Panc1 (cell line): Measurements from ENCODE around the gene STX7. TPM values are rescaled to one million over a fixed set of nuclear protein-coding genes. Genes with fewer than 3 reads are reported as not detected.

ENCODE experiments used
- ATAC-seq: fragments of 200-7000 bp; cut with Tn5 transposase; 2 replicates; pipeline ENCODE4 v1.9.1; 2020; ENCODE audit warnings: mild to moderate bottlenecking, moderate library complexity
- BruUV-seq: library from RNA; stranded (reverse); fragments of 400-500 nt; replicated peaks from 2 replicates; lab custom pipeline; 2021; lab: Mats Ljungman, UMichigan
- CTCF ChIA-PET: fragments of 300-600 bp; sonication (Branson Sonifier 250); formaldehyde crosslinking; loops from one replicate; lab custom pipeline; 2022; ENCODE audit warnings: antibody characterized with exemption; lab: Charles Lee
- POLR2A ChIA-PET: fragments of 300-600 bp; sonication (Branson Sonifier 250); formaldehyde crosslinking; loops from one replicate; lab custom pipeline; 2022; ENCODE audit warnings: antibody characterized with exemption; lab: Charles Lee
- DNase-seq: peaks from one replicate; pipeline ENCODE4 v3.0.0-alpha.2; 2010; ENCODE audit warnings: low read depth, low spot score
- H3K27ac ChIP-seq: 2 replicates; pipeline ENCODE4 v1.5.1; 2011; ENCODE audit warnings: mild to moderate bottlenecking, low read length, inconsistent platforms
- H3K27me3 ChIP-seq: fragments of 200-500 bp; sonication (Bioruptor generic); 2 replicates; pipeline ENCODE4 v1.6.0; 2014; ENCODE audit warnings: low read length, inconsistent platforms; ENCODE audit not compliant: control insufficient read depth, insufficient read depth
- H3K36me3 ChIP-seq: fragments of 200-500 bp; sonication (Bioruptor generic); 2 replicates; pipeline ENCODE4 v1.5.1; 2014; ENCODE audit warnings: inconsistent platforms, mild to moderate bottlenecking, low read length, moderate library complexity; ENCODE audit not compliant: control insufficient read depth, insufficient read depth
- H3K4me1 ChIP-seq: 2 replicates; pipeline ENCODE4 v1.5.1; 2011; ENCODE audit warnings: inconsistent platforms, mild to moderate bottlenecking, low read length, moderate library complexity; ENCODE audit not compliant: control insufficient read depth, insufficient read depth
- H3K4me3 ChIP-seq, 2 experiments: 2 replicates each; pipeline ENCODE4 v1.5.1; 2011 to 2012; ENCODE audit warnings: low read depth in 2 of 2, low read length in 2 of 2, mild to moderate bottlenecking in 2 of 2, inconsistent platforms in 1 of 2, moderate library complexity in 1 of 2
- H3K9me3 ChIP-seq: fragments of 200-500 bp; sonication (Bioruptor generic); 2 replicates; pipeline ENCODE4 v1.5.1; 2014; ENCODE audit warnings: low read depth, mild to moderate bottlenecking, inconsistent platforms, low read length, moderate library complexity; ENCODE audit not compliant: control insufficient read depth, insufficient read depth
- POLR2AphosphoS5 ChIP-seq: IDR thresholded peaks from 2 replicates; pipeline ENCODE4 v1.6.1; 2012; ENCODE audit warnings: mild to moderate bottlenecking, low read depth, low read length, moderate library complexity
- SIN3A ChIP-seq: IDR thresholded peaks from 2 replicates; pipeline ENCODE4 v1.6.1; 2012; ENCODE audit warnings: low read depth, mild to moderate bottlenecking, low read length, moderate library complexity, borderline replicate concordance; ENCODE audit not compliant: insufficient read depth
- TCF7L2 ChIP-seq: IDR thresholded peaks from 2 replicates; pipeline ENCODE4 v1.6.1; 2011; ENCODE audit warnings: mild to moderate bottlenecking, low read depth, low read length, inconsistent platforms
- in situ Hi-C: cut with HindIII; loops from 2 replicates; pipeline ENCODE4 v1.10.0; 2016; ENCODE audit warnings: low sequenced_read_pairs, low pct_unique_long_range_greater_than_20kb
- intact Hi-C: fragments of 100-400 bp; cut with micrococcal nuclease; formaldehyde crosslinking; loops from one replicate; pipeline ENCODE4 v1.10.0; 2022; ENCODE audit not compliant: unreplicated experiment
- total RNA-seq: library from RNA; stranded (reverse); gene quantifications from one replicate; pipeline ENCODE4 v1.2.1, GENCODE V29; 2021; ENCODE audit not compliant: unreplicated experiment
- TF ChIP-seq, protein P1 (sequence below), 2 experiments: IDR thresholded peaks; 2 replicates each; pipeline ENCODE4 v1.6.1; 2011 to 2012; ENCODE audit warnings: low read depth in 2 of 2, control low read depth in 1 of 2, low read length in 1 of 2, mild to moderate bottlenecking in 1 of 2, moderate library complexity in 1 of 2; ENCODE audit not compliant: insufficient read depth in 1 of 2
- TF ChIP-seq, protein P2 (sequence below): fragments of 450-650 bp; IDR thresholded peaks from 2 replicates; pipeline ENCODE4 v1.5.1; 2017; ENCODE audit warnings: mild to moderate bottlenecking

Gene STX7
- total RNA-seq, 1 experiment from 2014 or later: 40.6 TPM

DNA sequence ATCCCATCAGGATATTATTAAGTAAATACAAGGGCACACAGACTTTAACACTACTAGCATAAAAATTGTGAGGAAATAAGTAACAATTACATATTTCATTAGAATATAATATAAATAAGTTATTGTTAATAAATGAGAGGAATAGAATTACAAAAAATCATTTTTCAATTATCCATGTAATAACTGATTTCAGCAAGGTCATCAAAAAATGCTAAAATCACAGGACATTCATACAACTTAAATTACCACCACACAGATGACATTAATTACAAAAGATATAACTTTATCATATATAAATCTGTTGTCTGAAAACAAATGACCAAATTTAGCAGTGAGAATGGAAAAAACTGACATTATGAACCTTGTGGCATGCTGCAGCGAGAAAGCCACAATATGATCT lies 37.0 kb downstream of the STX7 start:
- DNase-seq (no peak), ATAC-seq (no peak)
- CTCF ChIA-PET: no interaction called here
- Histone ChIP-seq H3K27ac (no peak overlapping the region), H3K9me3 (no peaks in the 10 kb centered on the region), H3K27me3 (no peaks in the 10 kb centered on the region), H3K4me1 (no peaks in the 10 kb centered on the region), H3K4me3 (no peak overlapping the region), H3K36me3 (no peaks in the 10 kb centered on the region; the same call in 1 of the 2 replicates)
- intact Hi-C loops: no loop called here
- TF ChIP-seq, protein P1, sequence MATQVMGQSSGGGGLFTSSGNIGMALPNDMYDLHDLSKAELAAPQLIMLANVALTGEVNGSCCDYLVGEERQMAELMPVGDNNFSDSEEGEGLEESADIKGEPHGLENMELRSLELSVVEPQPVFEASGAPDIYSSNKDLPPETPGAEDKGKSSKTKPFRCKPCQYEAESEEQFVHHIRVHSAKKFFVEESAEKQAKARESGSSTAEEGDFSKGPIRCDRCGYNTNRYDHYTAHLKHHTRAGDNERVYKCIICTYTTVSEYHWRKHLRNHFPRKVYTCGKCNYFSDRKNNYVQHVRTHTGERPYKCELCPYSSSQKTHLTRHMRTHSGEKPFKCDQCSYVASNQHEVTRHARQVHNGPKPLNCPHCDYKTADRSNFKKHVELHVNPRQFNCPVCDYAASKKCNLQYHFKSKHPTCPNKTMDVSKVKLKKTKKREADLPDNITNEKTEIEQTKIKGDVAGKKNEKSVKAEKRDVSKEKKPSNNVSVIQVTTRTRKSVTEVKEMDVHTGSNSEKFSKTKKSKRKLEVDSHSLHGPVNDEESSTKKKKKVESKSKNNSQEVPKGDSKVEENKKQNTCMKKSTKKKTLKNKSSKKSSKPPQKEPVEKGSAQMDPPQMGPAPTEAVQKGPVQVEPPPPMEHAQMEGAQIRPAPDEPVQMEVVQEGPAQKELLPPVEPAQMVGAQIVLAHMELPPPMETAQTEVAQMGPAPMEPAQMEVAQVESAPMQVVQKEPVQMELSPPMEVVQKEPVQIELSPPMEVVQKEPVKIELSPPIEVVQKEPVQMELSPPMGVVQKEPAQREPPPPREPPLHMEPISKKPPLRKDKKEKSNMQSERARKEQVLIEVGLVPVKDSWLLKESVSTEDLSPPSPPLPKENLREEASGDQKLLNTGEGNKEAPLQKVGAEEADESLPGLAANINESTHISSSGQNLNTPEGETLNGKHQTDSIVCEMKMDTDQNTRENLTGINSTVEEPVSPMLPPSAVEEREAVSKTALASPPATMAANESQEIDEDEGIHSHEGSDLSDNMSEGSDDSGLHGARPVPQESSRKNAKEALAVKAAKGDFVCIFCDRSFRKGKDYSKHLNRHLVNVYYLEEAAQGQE (IDR thresholded peaks at IDR 0.05; ENCODE audit: insufficient read depth in 1 of 2, low read depth in 2 of 2, low read length in 1 of 2): no peak
- TF ChIP-seq, protein P2, sequence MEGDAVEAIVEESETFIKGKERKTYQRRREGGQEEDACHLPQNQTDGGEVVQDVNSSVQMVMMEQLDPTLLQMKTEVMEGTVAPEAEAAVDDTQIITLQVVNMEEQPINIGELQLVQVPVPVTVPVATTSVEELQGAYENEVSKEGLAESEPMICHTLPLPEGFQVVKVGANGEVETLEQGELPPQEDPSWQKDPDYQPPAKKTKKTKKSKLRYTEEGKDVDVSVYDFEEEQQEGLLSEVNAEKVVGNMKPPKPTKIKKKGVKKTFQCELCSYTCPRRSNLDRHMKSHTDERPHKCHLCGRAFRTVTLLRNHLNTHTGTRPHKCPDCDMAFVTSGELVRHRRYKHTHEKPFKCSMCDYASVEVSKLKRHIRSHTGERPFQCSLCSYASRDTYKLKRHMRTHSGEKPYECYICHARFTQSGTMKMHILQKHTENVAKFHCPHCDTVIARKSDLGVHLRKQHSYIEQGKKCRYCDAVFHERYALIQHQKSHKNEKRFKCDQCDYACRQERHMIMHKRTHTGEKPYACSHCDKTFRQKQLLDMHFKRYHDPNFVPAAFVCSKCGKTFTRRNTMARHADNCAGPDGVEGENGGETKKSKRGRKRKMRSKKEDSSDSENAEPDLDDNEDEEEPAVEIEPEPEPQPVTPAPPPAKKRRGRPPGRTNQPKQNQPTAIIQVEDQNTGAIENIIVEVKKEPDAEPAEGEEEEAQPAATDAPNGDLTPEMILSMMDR: no peak
- TF ChIP-seq SIN3A (no peak), TCF7L2 (no peak), POLR2AphosphoS5 (no peak)
- in situ Hi-C loops: no loop called here
- no TSS peak for BruUV-seq
- POLR2A ChIA-PET: no interaction called here

- no peaks in the 10 kb centered on the region for H3K27me3 ChIP-seq
- TF ChIP-seq, protein P2: no peak
- TF ChIP-seq POLR2AphosphoS5: no peak
- TF ChIP-seq, protein P1 (IDR thresholded peaks at IDR 0.05; ENCODE audit: insufficient read depth in 1 of 2, low read depth in 2 of 2, low read length in 1 of 2): no peak
- no peak for TF ChIP-seq TCF7L2
- no peak for TF ChIP-seq SIN3A
- ChIA-PET POLR2A (no interaction called here), CTCF (no interaction called here)
- no peak for ATAC-seq
- H3K4me3 ChIP-seq: no peak overlapping the region
- no peak overlapping the region for H3K27ac ChIP-seq
- intact Hi-C loops: no loop called here
- in situ Hi-C loops: no loop called here
- H3K4me1 ChIP-seq: no peaks in the 10 kb centered on the region
- no TSS peak for BruUV-seq
- DNase-seq: no peak
- H3K36me3 ChIP-seq: peaks cover 4% of the 10 kb centered on the region
- H3K9me3 ChIP-seq: no peaks in the 10 kb centered on the region
Observed at GRCh38 chr6:132471787-132472186, 41.1 kb downstream of the STX7 start.
